Testis (tissue), 3 donors: ENCODE data around the gene MAGI2. TPM values are rescaled to one million over a fixed set of nuclear protein-coding genes. Genes with fewer than 3 reads are reported as not detected.

Source experiments
- DNase-seq: peaks from one replicate; pipeline ENCODE4 v3.0.0-alpha.2; 2019
- H3K27ac ChIP-seq, 2 donors: fragments of 200-600 bp; sonication (generic); one replicate each; pipeline ENCODE4 v1.5.1; 2019
- H3K27me3 ChIP-seq: fragments of 200-600 bp; sonication (generic); one replicate; pipeline ENCODE4 v1.5.1; 2019
- H3K36me3 ChIP-seq: fragments of 200-600 bp; sonication (generic); one replicate; pipeline ENCODE4 v1.5.1; 2017; ENCODE audit warnings: low read depth; ENCODE audit errors: missing control alignments
- H3K4me1 ChIP-seq: fragments of 200-600 bp; sonication (generic); one replicate; pipeline ENCODE4 v1.5.1; 2019
- H3K4me3 ChIP-seq, 2 donors: fragments of 200-600 bp; sonication (generic); one replicate each; pipeline ENCODE4 v1.5.1; 2017 to 2019
- H3K9me3 ChIP-seq: fragments of 200-600 bp; sonication (generic); one replicate; pipeline ENCODE4 v1.5.1; 2017
- CTCF ChIP-seq, 3 experiments: fragments of 450-650 bp in 2 of 3; fragments of 200-600 bp in 1 of 3; sonication (generic) in 1 of 3; IDR thresholded peaks; one replicate each; pipeline ENCODE4 v1.5.1; 2016 to 2019; ENCODE audit warnings: antibody characterized with exemption in 3 of 3, mild to moderate bottlenecking in 2 of 3, moderate library complexity in 1 of 3
- POLR2A ChIP-seq: fragments of 450-650 bp; IDR thresholded peaks from one replicate; pipeline ENCODE4 v1.6.1; 2017; ENCODE audit warnings: antibody characterized with exemption, mild to moderate bottlenecking, moderate library complexity
- WGBS, 2 donors: methylation state at CpG; one replicate each; pipeline ENCODE4 v1.1.5; 2018; 5-methylcytosine and 5-hydroxymethylcytosine counted together
- intact Hi-C: fragments of 100-400 bp; cut with DNase I; formaldehyde crosslinking; loops from one replicate; pipeline ENCODE4 v1.15.1; 2023; ENCODE audit warnings: low total_unique reads
- polyA plus RNA-seq: library from polyadenylated mRNA; stranded (reverse); fragments of 350-450 nt; fragmentation: Illumina TruSeq; extraction: RNeasy Lipid Tissue Mini Kit (QIAGEN cat#74804); gene quantifications from one replicate; pipeline ENCODE4 v1.2.3, GENCODE V29; 2014; ENCODE audit warnings: low read depth, low replicate concordance; ENCODE audit not compliant: insufficient read depth
- total RNA-seq, 2 donors: library from RNA; depleted of rRNA; stranded (reverse); fragments of >200 nt; gene quantifications; one replicate each; pipeline ENCODE4 v1.2.3, GENCODE V29; 2016

The MAGI2 gene
- total and polyA plus RNA-seq, 3 donors from 2014 or later: 11.2 to 13.1 (median 12.4) TPM

DNA sequence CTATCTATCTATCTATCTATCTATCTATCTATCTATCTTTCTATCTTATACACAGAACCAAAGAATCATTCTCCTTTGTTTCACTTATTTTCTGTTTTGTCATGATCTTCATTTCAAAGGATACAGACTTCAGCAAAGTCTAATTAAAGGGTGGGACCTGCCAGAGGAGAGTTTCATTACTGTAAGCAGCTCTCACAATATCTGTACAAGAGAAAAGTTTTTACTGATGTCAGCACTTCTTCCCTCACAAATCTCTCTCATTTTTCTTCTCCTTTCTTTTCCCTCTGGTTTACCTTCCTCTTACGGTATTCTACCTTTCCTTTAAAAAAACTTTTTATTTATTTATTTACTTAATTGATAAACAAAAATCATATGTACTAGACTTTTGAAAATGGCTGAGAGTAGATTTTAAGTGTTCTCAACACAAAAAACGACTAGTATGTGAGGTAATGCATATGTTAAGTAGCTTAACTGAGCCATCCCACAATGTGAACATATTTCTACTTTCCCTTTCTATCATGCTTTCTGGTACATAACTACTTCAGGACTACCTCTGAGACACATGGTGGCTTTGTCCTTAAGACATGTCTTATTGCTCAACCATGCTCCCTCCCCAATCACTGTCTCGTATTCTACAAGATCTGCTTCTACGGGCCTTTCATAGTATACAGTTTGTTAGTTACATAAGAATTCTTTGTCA is 955.6 kb downstream of the MAGI2 start:
- no peaks in the 10 kb centered on the region for H3K9me3 ChIP-seq
- H3K27me3 ChIP-seq: no peaks in the 10 kb centered on the region
- H3K4me3 ChIP-seq: no peak overlapping the region
- H3K4me1 ChIP-seq: no peaks in the 10 kb centered on the region
- no peak for TF ChIP-seq POLR2A
- TF ChIP-seq CTCF (IDR thresholded peaks at IDR 0.05): no peak
- H3K36me3 ChIP-seq: no peaks in the 10 kb centered on the region
- no peak overlapping the region for H3K27ac ChIP-seq
- no peak for DNase-seq
- WGBS, 2 donors: 88 to 89% methylated on average over 4 of the region's 4 CpGs
- intact Hi-C loops: no loop called here

DNA sequence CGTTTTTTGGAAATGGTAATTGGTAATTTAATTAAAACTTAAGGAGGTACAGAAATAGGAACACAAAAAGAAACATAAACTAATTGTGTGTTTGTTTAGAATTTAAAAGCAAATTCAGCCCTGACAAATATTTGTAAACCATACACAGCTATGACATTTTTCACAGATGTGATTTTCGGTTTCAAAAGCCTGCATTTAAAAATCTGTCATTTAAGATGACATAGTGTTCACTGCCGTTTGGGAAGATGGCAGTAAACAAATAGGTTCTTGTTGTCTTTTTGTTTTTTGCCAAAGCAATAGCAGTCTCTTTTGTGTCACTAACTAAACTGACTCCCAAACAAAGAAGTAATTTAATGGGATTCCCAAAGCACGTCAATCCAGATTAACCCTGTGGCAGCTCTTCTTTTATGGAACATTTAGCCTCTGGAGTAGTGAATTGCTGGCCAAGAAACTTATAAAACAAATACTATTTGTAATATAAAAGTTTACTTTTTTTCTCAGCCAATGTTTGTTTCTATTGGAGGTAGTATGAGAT is 957.3 kb downstream of the MAGI2 start:
- intact Hi-C loops: no loop called here
- 62 to 70% methylated on average over 4 of the region's 4 CpGs for WGBS, 2 donors

GRCh38 chr7:78493401-78493800 is 960.1 kb downstream of the MAGI2 start:
- Histone ChIP-seq H3K4me1 (no peaks in the 10 kb centered on the region), H3K27ac (no peak overlapping the region), H3K27me3 (no peaks in the 10 kb centered on the region), H3K36me3 (no peaks in the 10 kb centered on the region), H3K9me3 (no peaks in the 10 kb centered on the region), H3K4me3 (no peak overlapping the region)
- WGBS, 2 donors: 81 to 84% methylated on average over 3 of the region's 3 CpGs
- TF ChIP-seq CTCF (IDR thresholded peaks at IDR 0.05): no peak
- TF ChIP-seq POLR2A: no peak
- intact Hi-C loops: no loop called here
- no peak for DNase-seq

More for the DNA sequence above, 957.3 kb downstream of the MAGI2 start:
- Histone ChIP-seq H3K4me3 (no peak overlapping the region), H3K27me3 (no peaks in the 10 kb centered on the region), H3K27ac (no peak overlapping the region), H3K36me3 (no peaks in the 10 kb centered on the region), H3K4me1 (no peaks in the 10 kb centered on the region), H3K9me3 (no peaks in the 10 kb centered on the region)
- DNase-seq: no peak
- no peak for TF ChIP-seq CTCF (IDR thresholded peaks at IDR 0.05)

GRCh38 chr7:78492146-78492545 is 961.3 kb downstream of the MAGI2 start:
- no peaks in the 10 kb centered on the region for H3K4me1 ChIP-seq
- H3K27me3 ChIP-seq: no peaks in the 10 kb centered on the region
- no peaks in the 10 kb centered on the region for H3K36me3 ChIP-seq
- H3K27ac ChIP-seq: no peak overlapping the region
- WGBS, 2 donors: 95% methylated on average over 1 of the region's 1 CpG
- TF ChIP-seq CTCF (IDR thresholded peaks at IDR 0.05) (no peak), POLR2A (no peak)
- no peaks in the 10 kb centered on the region for H3K9me3 ChIP-seq
- intact Hi-C loops: no loop called here
- H3K4me3 ChIP-seq: no peak overlapping the region
- no peak for DNase-seq

DNA sequence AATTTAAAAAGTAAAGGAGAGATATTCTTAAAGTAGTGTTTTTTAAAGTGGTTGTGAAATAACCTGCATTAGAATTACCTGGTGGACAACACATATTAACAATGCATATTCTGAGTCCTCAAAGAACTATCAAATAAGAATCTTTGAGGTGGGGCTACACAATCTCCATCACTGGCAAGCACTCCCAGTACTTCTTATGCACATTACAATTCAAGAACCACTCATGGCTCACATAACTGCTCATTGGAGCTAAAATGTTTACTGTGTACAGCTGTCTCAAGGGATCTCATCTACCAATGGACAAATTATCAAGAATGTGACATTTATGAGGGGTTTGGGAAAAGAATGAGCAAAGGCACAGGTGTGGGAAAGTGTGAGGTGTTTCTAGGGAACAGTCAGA is 962.9 kb downstream of the MAGI2 start:
- no peak for DNase-seq
- Histone ChIP-seq H3K36me3 (no peaks in the 10 kb centered on the region), H3K27me3 (no peaks in the 10 kb centered on the region), H3K4me3 (no peak overlapping the region), H3K4me1 (no peaks in the 10 kb centered on the region), H3K9me3 (no peaks in the 10 kb centered on the region), H3K27ac (no peak overlapping the region)
- no peak for TF ChIP-seq CTCF (IDR thresholded peaks at IDR 0.05)
- TF ChIP-seq POLR2A: no peak
- intact Hi-C loops: no loop called here
